ENCODE measurements around the gene RANBP17.

The RANBP17 gene

DNA sequence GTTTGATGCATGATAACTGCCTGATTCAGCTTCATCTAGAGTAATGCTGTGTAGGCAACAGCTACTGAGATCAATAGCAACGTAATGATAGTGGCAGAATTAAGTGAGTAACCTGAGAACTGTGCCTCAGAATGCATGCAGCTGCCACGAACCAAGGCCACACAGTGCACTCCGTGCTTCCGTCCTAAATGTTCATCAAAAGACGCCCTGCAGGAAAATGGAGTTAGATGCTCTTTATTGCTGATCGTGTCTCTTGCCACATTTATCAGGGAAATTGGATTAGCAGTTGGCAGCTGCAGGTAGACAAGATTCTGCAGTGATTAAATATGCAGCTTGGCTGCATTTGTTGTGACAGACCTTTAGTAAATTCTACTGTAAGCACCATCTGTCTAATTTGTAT lies 339.5 kb downstream of the RANBP17 start:
- H3K4me1 Mint-ChIP-seq, result peaks cover 31% of the 10 kb centered on the region
- H3K36me3 Mint-ChIP-seq (ENCODE audit: low read depth), result no peaks in the 10 kb centered on the region
- DNase-seq, result peak; percentile 15
- no peaks in the 10 kb centered on the region for H3K27me3 Mint-ChIP-seq (ENCODE audit: low read depth, poor library complexity)
- no peak overlapping the region for H3K4me3 Mint-ChIP-seq
- no peaks in the 10 kb centered on the region for H3K9me3 Mint-ChIP-seq
- H3K27ac Mint-ChIP-seq, result no peak overlapping the region
- TF ChIP-seq, protein P1, sequence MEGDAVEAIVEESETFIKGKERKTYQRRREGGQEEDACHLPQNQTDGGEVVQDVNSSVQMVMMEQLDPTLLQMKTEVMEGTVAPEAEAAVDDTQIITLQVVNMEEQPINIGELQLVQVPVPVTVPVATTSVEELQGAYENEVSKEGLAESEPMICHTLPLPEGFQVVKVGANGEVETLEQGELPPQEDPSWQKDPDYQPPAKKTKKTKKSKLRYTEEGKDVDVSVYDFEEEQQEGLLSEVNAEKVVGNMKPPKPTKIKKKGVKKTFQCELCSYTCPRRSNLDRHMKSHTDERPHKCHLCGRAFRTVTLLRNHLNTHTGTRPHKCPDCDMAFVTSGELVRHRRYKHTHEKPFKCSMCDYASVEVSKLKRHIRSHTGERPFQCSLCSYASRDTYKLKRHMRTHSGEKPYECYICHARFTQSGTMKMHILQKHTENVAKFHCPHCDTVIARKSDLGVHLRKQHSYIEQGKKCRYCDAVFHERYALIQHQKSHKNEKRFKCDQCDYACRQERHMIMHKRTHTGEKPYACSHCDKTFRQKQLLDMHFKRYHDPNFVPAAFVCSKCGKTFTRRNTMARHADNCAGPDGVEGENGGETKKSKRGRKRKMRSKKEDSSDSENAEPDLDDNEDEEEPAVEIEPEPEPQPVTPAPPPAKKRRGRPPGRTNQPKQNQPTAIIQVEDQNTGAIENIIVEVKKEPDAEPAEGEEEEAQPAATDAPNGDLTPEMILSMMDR (IDR thresholded peaks at IDR 0.05), result no peak

DNA sequence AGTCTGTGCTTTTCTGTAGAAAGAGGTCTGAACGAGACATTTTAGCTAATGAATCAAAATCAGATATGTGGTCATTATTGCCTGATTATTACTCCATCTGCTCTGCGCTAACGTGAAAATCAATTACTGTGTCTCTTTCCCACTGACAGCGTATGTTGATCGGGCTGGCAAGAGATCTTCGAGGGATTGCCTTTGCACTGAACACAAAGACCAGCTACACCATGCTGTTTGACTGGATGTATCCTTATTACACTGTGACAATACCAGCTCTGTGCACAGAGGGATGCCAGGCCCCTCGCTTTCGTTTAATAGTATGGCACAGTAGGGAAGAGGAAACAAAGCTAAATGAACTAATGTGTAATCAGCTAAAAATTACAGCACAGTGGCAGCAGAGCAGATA lies 343.6 kb downstream of the RANBP17 start:
- H3K27me3 Mint-ChIP-seq (ENCODE audit: low read depth, poor library complexity), result no peaks in the 10 kb centered on the region
- H3K4me1 Mint-ChIP-seq, result peaks cover 34% of the 10 kb centered on the region
- no peak for DNase-seq
- H3K27ac Mint-ChIP-seq, result no peak overlapping the region
- no peaks in the 10 kb centered on the region for H3K9me3 Mint-ChIP-seq
- H3K36me3 Mint-ChIP-seq (ENCODE audit: low read depth), result no peaks in the 10 kb centered on the region
- no peak overlapping the region for H3K4me3 Mint-ChIP-seq
- TF ChIP-seq, protein P1 (IDR thresholded peaks at IDR 0.05), result no peak

DNA sequence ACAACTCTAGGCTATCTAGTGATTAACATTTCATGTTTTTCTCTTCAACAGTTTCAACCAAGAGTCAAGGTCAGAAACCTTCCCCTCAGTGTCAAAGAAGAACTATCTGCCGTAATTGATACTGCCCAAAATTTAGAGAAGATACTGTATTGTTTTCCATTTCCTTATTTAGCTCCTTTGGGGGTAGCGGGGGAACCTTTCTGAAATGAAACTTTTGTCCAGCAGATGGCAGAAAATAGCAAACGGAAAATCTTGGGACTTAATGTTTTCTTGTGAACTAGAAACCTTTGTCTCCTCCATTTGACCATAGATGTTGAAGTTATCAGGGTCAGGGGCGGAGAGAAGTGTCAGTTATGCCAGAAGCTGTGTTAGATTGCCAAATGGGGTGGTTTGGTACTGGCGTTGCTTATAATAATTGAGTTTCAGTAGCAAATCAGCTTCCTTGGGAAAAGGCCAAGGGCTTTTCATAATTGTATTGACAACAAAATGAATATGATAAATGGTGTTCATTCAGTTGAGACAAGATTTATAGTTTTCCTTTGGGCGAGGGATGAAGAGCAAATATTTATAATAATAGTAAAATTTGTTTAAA lies 345.5 kb downstream of the RANBP17 start:
- Mint-ChIP-seq H3K9me3 (no peaks in the 10 kb centered on the region), H3K4me3 (no peak overlapping the region), H3K4me1 (peaks cover 18% of the 10 kb centered on the region), H3K27me3 (ENCODE audit: low read depth, poor library complexity) (no peaks in the 10 kb centered on the region), H3K27ac (no peak overlapping the region), H3K36me3 (ENCODE audit: low read depth) (no peaks in the 10 kb centered on the region)
- DNase-seq, result peak; percentile 24
- TF ChIP-seq, protein P1 (IDR thresholded peaks at IDR 0.05), result peak; percentile 58

DNA sequence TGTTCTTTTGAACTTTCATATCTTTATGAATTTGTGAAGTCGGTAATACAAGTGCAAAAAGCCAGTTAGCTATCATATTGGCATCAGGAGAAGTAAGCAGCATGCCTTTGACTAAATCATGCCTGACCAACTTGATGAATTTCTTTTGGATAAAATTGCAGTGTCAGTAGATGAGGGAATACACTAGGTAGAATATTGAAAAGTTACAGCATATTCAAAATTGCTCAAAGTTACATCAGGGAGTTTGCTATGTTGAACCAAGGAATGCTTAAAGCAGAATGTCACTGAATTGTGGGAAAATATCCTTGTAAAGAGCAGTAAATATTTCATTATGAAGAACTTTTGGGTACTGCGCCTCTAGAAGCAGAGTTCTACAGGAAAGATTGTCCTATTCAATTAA lies 360.1 kb downstream of the RANBP17 start:
- Mint-ChIP-seq H3K4me1 (no peaks in the 10 kb centered on the region), H3K27me3 (ENCODE audit: low read depth, poor library complexity) (peaks cover 4% of the 10 kb centered on the region), H3K4me3 (no peak overlapping the region), H3K27ac (no peak overlapping the region), H3K36me3 (ENCODE audit: low read depth) (peaks cover 16% of the 10 kb centered on the region), H3K9me3 (peaks cover 4% of the 10 kb centered on the region)
- TF ChIP-seq, protein P1 (IDR thresholded peaks at IDR 0.05), result no peak
- no peak for DNase-seq

DNA sequence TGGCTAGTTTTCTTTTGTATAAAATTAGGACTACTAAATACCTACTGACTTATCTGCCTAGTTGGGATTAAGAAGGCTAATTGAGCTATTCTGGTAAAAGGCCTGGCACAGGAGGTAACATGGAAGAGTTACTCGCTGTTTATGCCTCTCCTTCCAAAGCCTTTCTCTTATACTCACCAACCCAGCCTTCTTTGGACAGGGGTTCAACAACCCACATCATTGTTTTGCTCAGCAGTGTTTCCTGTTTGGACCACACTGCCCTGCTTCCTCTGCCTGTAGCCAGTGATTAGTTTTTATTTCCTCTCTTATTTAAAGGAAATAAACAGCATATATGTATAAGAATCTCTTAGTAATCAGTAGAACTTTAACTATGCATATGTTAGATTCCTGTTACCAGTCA lies 362.1 kb downstream of the RANBP17 start:
- Mint-ChIP-seq H3K9me3 (no peaks in the 10 kb centered on the region), H3K4me1 (no peaks in the 10 kb centered on the region), H3K36me3 (ENCODE audit: low read depth) (peaks cover 6% of the 10 kb centered on the region), H3K27me3 (ENCODE audit: low read depth, poor library complexity) (peaks cover 4% of the 10 kb centered on the region), H3K27ac (no peak overlapping the region), H3K4me3 (no peak overlapping the region)
- DNase-seq, result no peak
- TF ChIP-seq, protein P1 (IDR thresholded peaks at IDR 0.05), result no peak

DNA sequence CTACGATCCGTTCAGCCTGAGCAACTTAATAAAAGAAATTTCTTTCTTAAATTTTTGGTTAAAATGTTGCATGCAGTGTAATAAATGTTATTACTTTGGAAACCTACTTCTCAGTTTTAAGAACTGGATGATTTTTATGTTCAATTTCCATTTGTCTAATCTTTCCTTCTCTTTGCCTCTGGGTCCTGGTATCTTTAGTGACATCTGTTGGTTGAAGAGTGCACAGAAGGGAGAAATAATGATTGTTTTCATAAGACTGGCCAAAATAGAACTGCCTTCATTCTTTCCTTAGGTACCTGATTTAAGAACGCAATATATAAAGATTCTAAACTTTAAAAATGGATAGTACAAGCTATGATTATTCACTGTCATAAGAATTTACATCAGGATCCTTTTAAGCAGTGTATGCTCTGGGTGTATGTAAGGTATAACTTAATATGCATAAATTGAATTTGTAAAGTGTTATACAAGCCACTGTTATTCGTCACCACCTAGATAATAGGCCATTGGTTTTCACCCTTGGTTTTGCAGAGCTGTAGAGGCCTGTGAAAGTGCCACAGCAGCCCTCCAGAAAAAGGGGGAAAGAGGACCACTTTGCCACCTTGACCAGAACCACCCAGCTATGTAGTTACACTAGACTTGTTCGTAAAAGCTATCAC lies 364.4 kb downstream of the RANBP17 start:
- Mint-ChIP-seq H3K4me1 (no peaks in the 10 kb centered on the region), H3K27ac (no peak overlapping the region), H3K36me3 (ENCODE audit: low read depth) (no peaks in the 10 kb centered on the region), H3K9me3 (no peaks in the 10 kb centered on the region), H3K27me3 (ENCODE audit: low read depth, poor library complexity) (peaks cover 3% of the 10 kb centered on the region), H3K4me3 (no peak overlapping the region)
- TF ChIP-seq, protein P1 (IDR thresholded peaks at IDR 0.05), result no peak
- no peak for DNase-seq

All from nephron progenitor cell (in vitro differentiated cells).